Adipose tissue (tissue), 3 donors: Measurements from ENCODE around the gene TMEM218. TPM values are rescaled to one million over a fixed set of nuclear protein-coding genes. Genes with fewer than 3 reads are reported as not detected.
"Not testable (repeated sequence)": the region's sequence is repeated elsewhere in the genome, so short reads cannot be mapped to it uniquely, and the experiment has no call there.

Source experiments
- H3K27ac ChIP-seq: one replicate; pipeline ENCODE4 v1.5.1; 2013; ENCODE audit warnings: low read depth, low read length
- WGBS, 3 donors: extraction: QIAGEN DNeasy Blood & Tissue Kit; methylation state at CpG; one replicate each; pipeline ENCODE4 v1.1.7; 2013; 5-methylcytosine and 5-hydroxymethylcytosine counted together
- polyA plus RNA-seq, 3 donors: library from polyadenylated mRNA; stranded (reverse); fragments of 200-250 nt; gene quantifications; one replicate each; pipeline ENCODE4 v1.2.3, GENCODE V29; 2013
- donor health status: healthy with polysubstance abuse.
- donor health status: Bipolar disorder and iron deficiency.
- donor health status: healthy.

Gene TMEM218
- polyA plus RNA-seq, 3 donors = 18.0 to 37.5 (median 31.9) TPM

DNA sequence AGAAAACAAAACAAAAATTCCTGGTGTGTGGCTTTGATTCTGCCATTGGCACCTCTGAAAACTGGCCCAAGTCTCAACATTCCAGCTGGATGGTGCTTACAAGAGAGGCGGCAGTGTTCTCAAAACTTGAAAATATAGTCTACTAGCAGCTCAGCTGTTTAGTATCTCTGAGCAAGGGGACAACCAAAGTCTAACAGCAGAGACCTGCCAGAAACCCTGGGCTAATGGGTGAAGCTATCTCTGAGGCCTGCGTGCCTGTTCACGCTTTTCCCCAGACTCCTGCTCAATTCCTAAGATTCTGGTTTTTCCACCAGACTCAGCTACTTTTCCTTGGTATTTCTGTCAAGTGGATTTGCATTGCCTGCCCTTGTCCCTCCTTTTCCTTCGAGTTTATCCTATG lies 17.9 kb downstream of the TMEM218 start:
- no peak overlapping the region for H3K27ac ChIP-seq
- WGBS, 3 donors = 88 to 95% (median 91%) methylated on average over 4 of the region's 4 CpGs

DNA sequence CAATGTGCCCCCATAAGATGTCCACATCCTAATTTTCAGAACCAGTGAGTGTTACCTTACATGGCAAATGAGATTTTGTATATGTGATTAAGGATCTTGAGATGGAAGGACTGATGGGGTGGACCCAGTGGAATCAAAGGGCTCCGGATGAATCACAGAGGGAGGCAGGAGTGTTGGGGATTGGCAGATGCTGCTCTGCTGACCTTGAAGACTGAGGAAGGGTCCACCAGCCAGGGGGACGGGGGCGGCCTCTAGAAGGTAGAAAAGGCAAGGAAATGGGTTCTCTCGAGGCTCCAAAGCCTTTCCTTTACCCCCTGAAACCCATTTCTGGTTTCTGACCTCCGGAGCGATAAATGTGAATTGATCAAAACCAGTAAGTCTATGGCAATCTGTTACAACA lies 18.8 kb downstream of the TMEM218 start:
- no peak overlapping the region for H3K27ac ChIP-seq
- 81 to 92% (median 89%) methylated on average over 6 of the region's 6 CpGs for WGBS, 3 donors

- 83 to 87% (median 84%) methylated on average over 6 of the region's 6 CpGs for WGBS, 3 donors
- H3K27ac ChIP-seq = no peak overlapping the region
These were observed 19.4 kb downstream of the TMEM218 start for GRCh38 chr11:125091877-125092664.

DNA sequence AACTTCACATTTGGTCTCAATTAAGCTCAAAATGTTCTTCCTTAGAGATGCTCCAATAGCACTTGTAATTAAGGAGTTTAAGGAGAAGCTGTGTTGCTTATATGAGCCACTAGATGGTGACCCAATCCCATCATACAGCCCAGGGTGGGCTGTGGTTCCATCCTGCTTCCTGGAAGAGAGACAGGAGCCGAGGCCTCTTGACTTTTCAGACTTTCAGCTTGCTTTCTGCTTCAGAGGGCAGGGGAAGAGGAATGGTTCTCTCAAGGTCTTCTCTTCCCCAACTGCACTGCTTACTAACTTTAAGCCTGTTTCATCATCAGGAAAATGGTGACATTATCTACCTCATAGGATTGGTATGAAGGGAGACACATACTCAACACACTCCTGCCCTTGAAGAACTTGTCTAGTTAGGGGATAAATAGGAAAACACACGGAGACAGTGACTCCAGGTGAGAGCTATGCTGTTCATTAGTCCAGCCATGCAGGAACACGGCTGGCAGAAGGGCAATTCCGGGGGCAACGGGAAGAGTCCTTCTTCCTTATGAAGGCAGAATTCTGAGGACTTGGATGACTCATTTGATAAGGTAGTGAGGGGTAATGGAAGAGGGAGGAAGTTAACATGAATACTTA lies 20.1 kb downstream of the TMEM218 start:
- WGBS, 3 donors = 49 to 56% (median 53%) methylated on average over 5 of the region's 5 CpGs
- no peak overlapping the region for H3K27ac ChIP-seq

- 81 to 86% (median 83%) methylated on average over 6 of the region's 6 CpGs for WGBS, 3 donors
- H3K27ac ChIP-seq = no peak overlapping the region
These were observed 20.6 kb downstream of the TMEM218 start for GRCh38 chr11:125090816-125091215.

- 62 to 83% (median 73%) methylated on average over 10 of the region's 10 CpGs for whole genome bisulfite sequencing, 3 donors
These were observed 21.3 kb downstream of the TMEM218 start for GRCh38 chr11:125090151-125090550.

GRCh38 chr11:125089481-125089880 lies 21.9 kb downstream of the TMEM218 start:
- 87 to 94% (median 94%) methylated on average over 18 to 31 of the region's 31 CpGs for WGBS, 3 donors
- not testable (repeated sequence) for H3K27ac ChIP-seq

More at GRCh38 chr11:125090151-125090550, 21.3 kb downstream of the TMEM218 start:
- H3K27ac ChIP-seq = not testable (repeated sequence)

DNA sequence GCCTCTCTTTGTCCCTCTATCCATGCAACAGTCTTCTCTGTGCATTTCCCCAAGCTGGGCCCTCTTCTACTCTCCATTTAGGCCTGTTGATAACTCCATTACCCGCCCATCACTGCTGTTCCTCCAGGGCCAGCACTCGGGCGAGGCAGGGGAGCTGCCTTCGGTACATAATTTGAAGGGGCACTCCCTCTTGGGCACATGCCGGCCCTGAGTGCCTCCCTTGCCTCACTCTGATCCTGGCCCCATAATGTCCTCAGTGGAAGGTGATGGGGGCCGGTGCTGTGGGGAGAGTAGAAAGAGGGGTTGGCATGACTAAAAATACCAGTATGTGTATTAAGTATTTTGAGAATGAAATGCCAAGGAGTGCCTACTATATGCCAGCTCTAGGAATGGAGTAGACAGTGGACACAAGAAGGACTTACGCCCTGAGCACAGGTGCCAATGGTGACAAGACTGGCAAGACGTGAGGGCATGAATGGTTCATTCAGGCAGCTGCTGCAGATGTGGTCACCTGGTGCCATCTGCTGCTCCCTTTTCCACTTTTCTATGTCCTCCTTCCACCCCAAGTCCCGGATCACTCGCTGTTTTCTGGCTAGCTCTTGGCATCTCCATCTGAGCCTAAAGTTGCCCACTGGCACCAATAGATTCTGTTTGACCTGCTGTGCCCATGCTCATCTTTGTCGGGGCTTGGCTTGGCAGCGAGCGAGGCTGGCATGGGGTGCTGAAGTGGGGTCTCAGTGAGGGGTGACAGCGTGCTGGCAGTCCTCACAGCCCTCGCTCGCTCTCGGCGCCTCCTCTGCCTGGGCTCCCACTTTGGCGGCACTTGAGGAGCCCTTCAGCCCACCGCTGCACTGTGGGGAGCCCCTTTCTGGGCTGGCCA lies 22.6 kb downstream of the TMEM218 start:
- WGBS, 3 donors = 80 to 89% (median 84%) methylated on average over 17 to 20 of the region's 20 CpGs
- H3K27ac ChIP-seq = no peak overlapping the region

DNA sequence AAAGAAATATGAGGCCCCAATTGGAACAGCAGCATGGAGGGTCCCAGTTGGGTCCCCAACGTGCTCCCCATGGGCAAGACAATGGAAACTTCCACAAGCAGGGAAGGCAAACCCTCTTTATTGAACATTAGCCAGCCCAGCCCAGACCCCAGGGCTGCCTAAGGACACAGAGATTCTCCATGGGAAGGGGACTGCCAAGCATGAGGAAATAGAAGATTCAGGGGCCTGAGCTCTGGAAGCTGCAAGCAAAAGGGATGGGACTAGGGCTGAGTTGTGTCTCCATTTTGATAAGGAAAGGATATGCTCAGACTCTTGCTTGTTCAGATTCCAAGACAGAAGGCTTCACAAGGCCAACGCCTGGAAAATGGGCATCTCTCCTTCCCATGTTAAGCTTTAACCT lies 23.3 kb downstream of the TMEM218 start:
- 69 to 87% (median 82%) methylated on average over 2 of the region's 2 CpGs for WGBS, 3 donors
- no peak overlapping the region for H3K27ac ChIP-seq

GRCh38 chr11:125086633-125087296 lies 24.7 kb downstream of the TMEM218 start:
- no peak overlapping the region for H3K27ac ChIP-seq
- 79 to 86% (median 80%) methylated on average over 14 of the region's 14 CpGs for WGBS, 3 donors

GRCh38 chr11:125085301-125086081 lies 25.9 kb downstream of the TMEM218 start:
- H3K27ac ChIP-seq = no peak overlapping the region
- WGBS, 3 donors = 76 to 86% (median 79%) methylated on average over 19 to 20 of the region's 20 CpGs

GRCh38 chr11:125084761-125085231 lies 26.6 kb downstream of the TMEM218 start:
- H3K27ac ChIP-seq = no peak overlapping the region
- 74 to 92% (median 86%) methylated on average over 8 of the region's 8 CpGs for WGBS, 3 donors

GRCh38 chr11:125084057-125084416 lies 27.4 kb downstream of the TMEM218 start:
- WGBS, 3 donors = 93 to 96% (median 94%) methylated on average over 11 of the region's 11 CpGs
- no peak overlapping the region for H3K27ac ChIP-seq

DNA sequence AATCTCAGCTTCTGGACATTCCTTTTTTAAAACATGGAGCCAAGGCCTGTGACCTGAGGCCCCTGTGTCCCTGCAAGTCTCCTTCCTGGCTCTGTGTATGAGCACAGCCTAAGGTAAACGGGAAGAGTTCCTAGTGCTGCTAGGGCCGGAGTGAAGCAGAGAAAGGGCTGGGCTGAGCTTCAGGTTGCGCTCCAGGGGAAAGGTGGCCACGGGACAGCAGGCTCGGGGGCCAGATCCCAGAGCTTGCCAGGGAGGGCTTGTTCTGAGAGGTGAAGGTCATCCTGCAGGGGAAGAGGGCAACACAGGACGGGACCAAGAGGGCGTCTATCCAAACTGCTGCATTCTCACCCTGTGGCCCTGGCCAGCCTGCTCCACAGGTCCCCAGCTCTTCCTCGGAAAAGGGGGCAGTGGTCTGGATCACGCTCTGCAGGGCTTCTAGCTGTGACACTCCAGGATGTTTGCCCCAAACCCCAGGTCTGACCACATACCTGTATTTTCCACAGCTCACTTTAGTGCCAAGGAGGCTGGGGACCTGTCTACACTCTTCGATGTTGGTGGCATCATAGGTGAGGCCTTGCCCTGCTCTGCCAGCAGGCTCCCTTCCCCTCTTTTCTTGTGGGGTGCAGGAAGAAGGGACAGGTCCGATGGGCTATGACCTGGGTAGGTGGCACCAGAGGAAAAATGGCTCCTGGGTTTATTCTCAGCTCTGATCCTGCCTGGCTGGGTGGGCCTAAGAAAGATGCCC lies 27.9 kb downstream of the TMEM218 start:
- WGBS, 3 donors = 71 to 85% (median 77%) methylated on average over 10 to 11 of the region's 11 CpGs
- no peak overlapping the region for H3K27ac ChIP-seq

DNA sequence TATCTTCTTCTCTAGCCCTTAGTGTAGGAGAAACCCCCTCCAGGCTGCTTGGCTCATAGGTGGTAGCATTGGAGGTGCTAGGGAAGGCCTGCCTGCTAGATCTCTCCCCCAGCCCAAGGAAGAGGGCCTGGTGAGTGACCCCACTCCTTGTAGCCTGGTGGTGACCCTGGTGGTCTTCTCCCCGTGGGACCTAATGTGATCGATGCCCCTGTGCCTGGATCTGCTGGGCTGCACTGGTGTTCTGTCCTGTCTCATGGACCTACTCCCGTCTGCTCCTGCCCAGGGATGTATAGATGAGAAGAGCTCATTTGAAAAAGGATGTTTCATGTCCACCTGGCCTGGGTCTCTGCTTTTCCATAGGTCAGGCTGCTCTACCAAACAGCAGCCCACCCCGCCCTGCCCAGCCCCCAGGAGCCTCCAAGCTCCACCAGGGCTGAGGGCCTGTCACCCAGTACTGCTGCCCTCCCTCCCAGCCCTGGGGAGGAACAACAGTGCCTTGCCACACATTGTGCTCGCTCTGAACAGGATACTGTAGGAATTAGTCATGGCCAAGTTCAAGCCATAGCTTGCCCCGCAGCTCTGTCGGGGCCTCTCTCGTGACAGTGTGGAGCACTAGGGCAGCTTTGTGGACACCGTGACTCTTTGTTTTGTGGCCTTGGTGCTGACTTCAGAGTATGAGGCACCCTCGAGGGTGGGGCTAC lies 28.7 kb downstream of the TMEM218 start:
- 65 to 83% (median 72%) methylated on average over 10 of the region's 10 CpGs for WGBS, 3 donors

DNA sequence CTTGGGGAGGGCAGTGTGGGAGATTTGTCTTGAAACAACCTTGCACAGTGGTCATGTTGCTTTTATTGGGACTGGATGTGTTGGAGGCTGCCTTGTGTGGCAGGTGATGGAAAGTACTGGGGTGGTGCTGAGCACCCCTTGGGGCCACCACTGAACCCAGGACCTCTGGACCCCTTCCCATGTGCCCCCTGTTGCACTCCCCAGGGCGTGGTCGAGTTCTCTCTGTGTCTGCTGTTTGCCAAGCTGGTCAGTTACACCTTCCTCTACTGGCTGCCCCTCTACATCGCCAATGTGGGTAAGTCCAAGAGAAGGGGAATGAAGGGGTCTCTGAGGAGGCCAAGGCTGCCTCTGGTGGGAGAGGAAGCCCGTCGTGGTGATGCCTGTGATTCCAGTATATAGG lies 29.4 kb downstream of the TMEM218 start:
- 85 to 90% (median 87%) methylated on average over 5 of the region's 5 CpGs for WGBS, 3 donors

More for the DNA sequence above, 28.7 kb downstream of the TMEM218 start:
- H3K27ac ChIP-seq = no peak overlapping the region

More for the DNA sequence above, 29.4 kb downstream of the TMEM218 start:
- no peak overlapping the region for H3K27ac ChIP-seq
